Skeletal muscle tissue (tissue), 4 donors: ENCODE measurements around the gene GNA14. TPM values are rescaled to one million over a fixed set of nuclear protein-coding genes. Genes with fewer than 3 reads are reported as not detected.
"Not testable (repeated sequence)": the region's sequence is repeated elsewhere in the genome, so short reads cannot be mapped to it uniquely, and the experiment has no call there.

Experiments used
- H3K27ac ChIP-seq: one replicate; pipeline ENCODE4 v1.7.0; 2013; ENCODE audit warnings: mild to moderate bottlenecking, low read depth, low read length, inconsistent platforms
- H3K27me3 ChIP-seq, 3 donors: one replicate each; pipeline ENCODE4 v1.7.0; 2013; ENCODE audit warnings: low read length in 3 of 3; ENCODE audit not compliant: control insufficient read depth in 3 of 3, insufficient read depth in 3 of 3
- H3K36me3 ChIP-seq, 3 donors: one replicate each; pipeline ENCODE4 v1.7.0; 2013; ENCODE audit warnings: low read length in 3 of 3; ENCODE audit not compliant: control insufficient read depth in 3 of 3, insufficient read depth in 3 of 3
- H3K4me1 ChIP-seq, 3 donors: one replicate each; pipeline ENCODE4 v1.7.0; 2013; ENCODE audit warnings: low read length in 3 of 3, mild to moderate bottlenecking in 3 of 3; ENCODE audit not compliant: control insufficient read depth in 3 of 3, insufficient read depth in 3 of 3
- H3K4me3 ChIP-seq, 3 donors: one replicate each; pipeline ENCODE4 v1.7.0; 2013; ENCODE audit warnings: low read length in 3 of 3
- H3K9ac ChIP-seq, 3 donors: one replicate each; pipeline ENCODE4 v1.7.0; 2013; ENCODE audit warnings: low read length in 3 of 3, mild to moderate bottlenecking in 3 of 3, moderate library complexity in 2 of 3, low read depth in 1 of 3
- H3K9me3 ChIP-seq, 3 donors: one replicate each; pipeline ENCODE4 v1.7.0; 2013; ENCODE audit warnings: low read length in 3 of 3; ENCODE audit not compliant: control insufficient read depth in 3 of 3
- total RNA-seq: library from RNA; depleted of rRNA; stranded (reverse); fragments of >200 nt; gene quantifications from one replicate; pipeline ENCODE4 v1.2.3, GENCODE V29; 2014
- donor health status: Osteomylitis.

Gene GNA14
- total RNA-seq = 3.7 TPM

GRCh38 chr9:77648234-77649108, at the start of gene GNA14:
TSS of gene GNA14 (minus strand) at chr9:77648322. CDS start at chr9:77647793, 529 bp downstream.
- peaks cover 7 to 31% (median 24%) of the 10 kb centered on the region in 3 donors for H3K27me3 ChIP-seq
- H3K9ac ChIP-seq = peak within 1 kb of the TSS; percentile 47 to 73 (median 51)
- H3K4me3 ChIP-seq = peak within 1 kb of the TSS; percentile 63 to 79 (median 74)
- H3K4me1 ChIP-seq = peaks cover 5 to 15% (median 11%) of the 10 kb centered on the region in 3 donors
- H3K27ac ChIP-seq = peak within 1 kb of the TSS; percentile 33
- H3K36me3 ChIP-seq = no peaks in the 10 kb centered on the region
- H3K9me3 ChIP-seq = no peaks in the 10 kb centered on the region

GRCh38 chr9:77697238-77697984, 49.3 kb upstream of the GNA14 start:
- H3K9ac ChIP-seq = no peak overlapping the region
- H3K36me3 ChIP-seq = no peaks in the 10 kb centered on the region
- no peaks in the 10 kb centered on the region for H3K4me1 ChIP-seq
- no peaks in the 10 kb centered on the region for H3K27me3 ChIP-seq
- H3K4me3 ChIP-seq = no peak overlapping the region
- H3K27ac ChIP-seq = no peak overlapping the region
- H3K9me3 ChIP-seq = no peaks in the 10 kb centered on the region

- not testable (repeated sequence) for H3K36me3 ChIP-seq, H3K27me3 ChIP-seq, H3K9me3 ChIP-seq, H3K4me1 ChIP-seq, H3K4me3 ChIP-seq, H3K9ac ChIP-seq, H3K27ac ChIP-seq
Observed at GRCh38 chr9:77690723-77691122, 42.6 kb upstream of the GNA14 start.

- not testable (repeated sequence) for H3K36me3 ChIP-seq, H3K4me1 ChIP-seq, H3K27me3 ChIP-seq, H3K27ac ChIP-seq, H3K9ac ChIP-seq, H3K4me3 ChIP-seq, H3K9me3 ChIP-seq
Observed at GRCh38 chr9:77690119-77690518, 42.0 kb upstream of the GNA14 start.

GRCh38 chr9:77687737-77688136, 39.6 kb upstream of the GNA14 start:
- not testable (repeated sequence) for H3K36me3 ChIP-seq, H3K4me1 ChIP-seq, H3K9me3 ChIP-seq, H3K4me3 ChIP-seq, H3K9ac ChIP-seq, H3K27ac ChIP-seq, H3K27me3 ChIP-seq

GRCh38 chr9:77680581-77680980, 32.5 kb upstream of the GNA14 start:
- Histone ChIP-seq H3K27me3 (no peaks in the 10 kb centered on the region), H3K4me1 (no peaks in the 10 kb centered on the region), H3K9ac (no peak overlapping the region), H3K4me3 (no peak overlapping the region), H3K27ac (no peak overlapping the region), H3K9me3 (no peaks in the 10 kb centered on the region), H3K36me3 (no peaks in the 10 kb centered on the region)

- H3K4me3 ChIP-seq = no peak overlapping the region
- H3K9ac ChIP-seq = no peak overlapping the region
- no peaks in the 10 kb centered on the region for H3K36me3 ChIP-seq
- H3K27me3 ChIP-seq = no peaks in the 10 kb centered on the region
- no peak overlapping the region for H3K27ac ChIP-seq
- H3K9me3 ChIP-seq = no peaks in the 10 kb centered on the region
- H3K4me1 ChIP-seq = no peaks in the 10 kb centered on the region
Observed at GRCh38 chr9:77679661-77680368, 31.7 kb upstream of the GNA14 start.

GRCh38 chr9:77679088-77679487, 31.0 kb upstream of the GNA14 start:
- Histone ChIP-seq H3K4me3 (no peak overlapping the region), H3K27ac (no peak overlapping the region), H3K9me3 (no peaks in the 10 kb centered on the region), H3K27me3 (no peaks in the 10 kb centered on the region), H3K4me1 (no peaks in the 10 kb centered on the region), H3K9ac (no peak overlapping the region), H3K36me3 (no peaks in the 10 kb centered on the region)

- Histone ChIP-seq H3K27me3 (no peaks in the 10 kb centered on the region), H3K27ac (no peak overlapping the region), H3K4me1 (no peaks in the 10 kb centered on the region), H3K9ac (no peak overlapping the region), H3K36me3 (no peaks in the 10 kb centered on the region), H3K4me3 (no peak overlapping the region), H3K9me3 (no peaks in the 10 kb centered on the region)
Observed at GRCh38 chr9:77677957-77678535, 29.9 kb upstream of the GNA14 start.
